NOMO-1 treated with DMSO at 0.1 percent for 48 hours (cell line): ENCODE results near the gene PYGB.

Experiments used
- DNase-seq: peaks from one replicate; lab custom pipeline; 2025; ENCODE audit not compliant: unreplicated experiment; lab: John Stamatoyannopoulos, UW

PYGB gene

DNA sequence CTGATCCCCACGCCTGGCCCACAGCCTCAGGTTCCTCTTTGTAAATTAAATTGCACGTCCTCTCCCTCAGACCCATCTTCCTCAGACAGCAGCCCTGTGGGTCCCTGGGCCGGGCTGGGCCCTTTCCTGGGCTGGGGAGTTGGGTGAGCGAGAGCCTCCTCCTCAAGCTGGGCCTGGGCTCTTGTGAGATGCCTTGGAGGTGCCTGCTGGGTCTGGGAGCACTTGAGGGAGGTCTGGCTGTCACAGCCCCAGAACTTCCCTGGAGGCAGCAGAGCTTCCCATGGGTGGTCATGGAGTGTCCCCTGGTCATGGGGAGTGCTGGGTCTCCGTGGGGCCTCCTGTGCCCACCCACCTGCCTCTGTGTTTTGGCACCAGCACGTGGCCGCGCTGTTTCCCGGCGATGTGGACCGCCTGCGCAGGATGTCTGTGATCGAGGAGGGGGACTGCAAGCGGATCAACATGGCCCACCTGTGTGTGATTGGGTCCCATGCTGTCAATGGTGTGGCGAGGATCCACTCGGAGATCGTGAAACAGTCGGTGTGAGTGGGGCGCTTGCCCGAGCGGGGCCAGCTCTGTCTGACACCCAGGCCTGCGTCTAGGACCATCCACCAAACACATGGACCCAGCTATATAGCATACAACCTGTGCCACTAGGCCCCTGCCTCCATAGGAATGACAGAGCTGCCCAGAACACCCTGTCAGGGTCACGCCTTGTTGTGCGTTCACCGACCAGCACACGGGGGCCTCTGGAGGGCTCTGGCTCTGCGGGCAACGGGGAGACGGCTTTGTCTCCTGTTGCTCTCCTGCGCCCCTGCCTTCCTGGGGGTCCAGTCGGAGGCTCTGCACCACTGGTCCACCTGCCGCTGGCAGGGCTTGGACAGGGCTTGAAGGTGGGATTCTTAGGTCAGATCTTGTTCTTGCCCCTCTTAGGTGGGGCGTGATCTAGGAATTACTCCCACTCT lies 33.0 kb downstream of the PYGB start:
- no peak for DNase-seq

DNA sequence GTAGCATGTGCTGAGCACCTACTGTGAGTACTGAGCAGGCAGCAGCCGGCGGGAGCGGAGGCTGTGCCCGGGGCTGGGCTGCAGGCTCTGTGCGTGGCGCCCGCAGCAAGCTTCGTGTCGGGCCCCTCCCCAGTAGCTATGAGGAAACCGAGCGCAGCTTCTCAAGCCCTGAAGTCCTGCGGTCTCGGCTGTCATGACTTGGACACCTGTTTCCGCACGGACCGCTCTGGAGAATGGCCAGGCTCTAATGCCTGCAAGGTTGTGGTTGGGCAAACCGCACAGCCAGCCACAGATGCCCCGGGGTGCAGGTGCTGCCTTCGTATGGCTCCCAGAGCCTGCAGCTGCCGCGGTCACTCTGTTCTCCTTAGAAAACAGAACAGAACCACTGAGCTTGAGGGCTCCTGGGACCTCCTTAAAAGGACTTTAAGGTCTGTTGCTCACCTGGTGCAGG lies 33.7 kb downstream of the PYGB start:
- DNase-seq: no peak

DNA sequence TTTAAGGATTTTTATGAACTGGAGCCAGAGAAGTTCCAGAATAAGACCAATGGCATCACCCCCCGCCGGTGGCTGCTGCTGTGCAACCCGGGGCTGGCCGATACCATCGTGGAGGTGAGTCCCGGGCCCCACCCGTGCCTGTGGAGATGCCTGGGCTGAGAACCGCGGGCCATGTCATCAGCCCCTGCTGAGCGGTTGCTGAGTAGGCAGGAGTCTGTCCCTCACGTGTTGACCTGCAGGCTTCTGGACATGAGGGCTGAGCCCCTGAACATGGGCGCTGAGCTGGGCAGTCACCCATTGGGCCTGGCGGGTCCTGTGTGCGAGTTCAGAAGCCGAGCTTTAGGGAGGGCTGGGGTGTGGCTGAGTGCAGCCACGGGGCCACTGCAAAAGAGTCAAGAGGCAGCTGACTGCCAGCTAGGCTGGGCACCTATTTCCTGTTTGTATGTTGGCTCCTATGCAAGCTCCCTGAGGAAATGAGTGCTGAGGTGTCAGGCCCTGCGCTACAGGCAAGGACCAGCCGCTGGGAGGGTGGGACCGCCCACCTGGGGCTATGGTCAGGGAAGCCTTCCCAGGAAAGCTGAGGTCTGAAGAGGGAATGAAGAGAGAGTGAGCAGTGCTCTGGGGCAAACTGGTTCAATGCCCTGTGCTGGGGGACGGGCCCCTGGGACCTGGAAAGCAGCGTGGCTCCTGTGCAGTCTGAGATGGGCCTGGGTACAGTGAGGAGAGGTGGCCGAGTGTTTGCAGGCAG lies 34.3 kb downstream of the PYGB start:
- no peak for DNase-seq

DNA sequence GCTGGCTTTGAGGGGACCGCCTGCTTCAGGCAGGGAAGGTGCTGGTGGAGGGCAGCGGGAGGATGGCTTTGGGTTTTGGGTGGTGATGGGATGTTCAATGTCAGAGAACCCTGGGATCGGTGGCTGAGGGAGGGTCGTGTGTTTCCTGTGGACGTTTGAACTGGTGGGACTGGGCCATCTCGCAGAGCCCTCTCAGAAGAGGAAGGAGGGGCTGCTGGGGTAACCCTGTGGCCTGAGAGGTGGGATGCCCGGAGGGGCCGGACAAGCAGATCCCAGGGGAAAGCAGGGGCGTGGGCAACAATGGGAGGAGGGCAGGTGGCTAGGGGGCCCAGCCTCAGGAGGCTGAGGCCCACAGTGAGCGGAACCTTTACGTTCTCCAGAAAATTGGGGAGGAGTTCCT lies 34.9 kb downstream of the PYGB start:
- DNase-seq: no peak

DNA sequence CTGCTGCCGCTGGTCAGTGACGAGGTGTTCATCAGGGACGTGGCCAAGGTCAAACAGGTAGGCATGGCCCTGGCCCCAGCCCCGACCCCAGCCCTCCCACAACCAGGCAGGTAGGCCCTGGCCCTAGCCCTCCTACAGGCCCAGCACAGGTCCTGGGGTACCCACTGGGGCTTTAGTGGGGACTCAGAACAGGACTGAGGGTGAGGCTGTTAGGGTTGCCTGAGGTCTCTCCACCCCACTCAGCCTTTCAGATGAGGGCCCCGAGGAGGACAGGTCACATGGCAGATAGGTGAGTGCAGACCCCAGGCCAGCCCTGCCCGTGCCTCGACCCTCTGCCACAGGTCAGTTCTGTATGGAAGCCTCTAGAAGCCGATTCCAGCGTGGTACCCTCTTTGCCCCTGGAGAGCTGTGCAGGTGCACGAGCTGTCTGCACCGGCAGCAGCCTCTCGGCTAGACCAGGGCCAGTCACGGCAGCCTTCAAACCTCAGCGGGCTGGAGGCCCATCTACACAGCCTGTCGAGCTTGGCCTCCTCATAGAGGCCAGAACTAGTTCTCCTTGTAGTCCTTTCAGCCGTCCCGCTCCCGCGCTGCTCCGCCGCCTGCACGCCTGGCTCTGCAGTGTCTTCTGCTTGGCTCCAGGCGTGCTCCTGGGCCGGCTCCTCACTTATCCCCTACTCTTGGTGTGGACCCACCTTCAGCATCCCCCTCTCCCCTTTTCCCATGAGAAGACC lies 35.5 kb downstream of the PYGB start:
- no peak for DNase-seq

GRCh38 chr20:25284131-25284601 lies 36.3 kb downstream of the PYGB start:
- no peak for DNase-seq

- DNase-seq: no peak
Measured at GRCh38 chr20:25285091-25285647, 37.3 kb downstream of the PYGB start.

DNA sequence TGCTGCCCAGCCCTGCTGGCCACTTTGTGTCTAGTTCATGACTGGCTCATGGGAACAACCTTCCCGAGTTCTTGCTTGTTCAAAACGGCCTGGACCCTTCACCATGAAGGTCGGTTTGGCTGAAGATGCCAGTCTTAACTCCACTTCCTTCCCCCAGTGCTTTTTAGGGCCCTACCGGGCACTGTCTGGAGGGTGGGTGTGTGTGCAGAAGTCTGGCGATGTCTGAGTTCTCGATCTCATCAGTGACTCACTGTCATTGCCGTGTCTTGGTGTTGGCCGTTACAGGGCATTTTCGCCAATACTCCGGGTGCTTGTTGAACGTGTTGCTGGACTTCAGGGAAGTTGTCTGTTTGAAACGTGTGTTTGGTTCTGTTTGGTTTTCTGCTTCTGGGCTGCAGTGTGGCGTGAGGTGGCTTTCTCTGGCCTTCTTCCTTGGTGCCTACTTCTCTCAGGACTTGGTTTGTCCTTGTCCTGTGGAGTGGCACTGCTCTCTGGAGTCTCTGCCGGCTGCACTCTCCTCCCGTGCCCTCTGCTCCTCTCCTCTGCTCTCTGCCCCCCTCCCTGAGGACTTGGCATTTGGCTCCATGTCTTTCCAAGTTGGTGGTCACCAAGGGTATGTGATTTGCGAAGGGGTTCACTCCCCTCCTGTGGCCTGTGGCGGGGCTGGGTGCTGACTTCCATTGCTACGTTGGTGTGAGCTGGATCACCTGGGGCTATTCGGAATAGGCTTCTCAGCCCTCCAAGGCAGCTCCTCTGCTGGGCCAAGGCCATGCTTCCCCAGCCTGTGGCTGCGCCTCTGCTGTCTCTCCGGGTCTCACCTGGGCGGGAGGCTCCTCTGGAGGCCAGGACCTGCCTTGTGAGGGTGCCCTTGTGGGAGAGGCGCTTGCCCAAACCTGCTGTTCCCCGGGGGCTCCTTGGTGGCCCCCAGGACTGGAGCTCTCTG lies 38.2 kb downstream of the PYGB start:
- DNase-seq: no peak

GRCh38 chr20:25286917-25287316 lies 39.0 kb downstream of the PYGB start:
- DNase-seq: no peak

GRCh38 chr20:25287631-25288290 lies 39.9 kb downstream of the PYGB start:
- no peak for DNase-seq

GRCh38 chr20:25288291-25289181 lies 40.7 kb downstream of the PYGB start:
- DNase-seq: peak; percentile 22

DNA sequence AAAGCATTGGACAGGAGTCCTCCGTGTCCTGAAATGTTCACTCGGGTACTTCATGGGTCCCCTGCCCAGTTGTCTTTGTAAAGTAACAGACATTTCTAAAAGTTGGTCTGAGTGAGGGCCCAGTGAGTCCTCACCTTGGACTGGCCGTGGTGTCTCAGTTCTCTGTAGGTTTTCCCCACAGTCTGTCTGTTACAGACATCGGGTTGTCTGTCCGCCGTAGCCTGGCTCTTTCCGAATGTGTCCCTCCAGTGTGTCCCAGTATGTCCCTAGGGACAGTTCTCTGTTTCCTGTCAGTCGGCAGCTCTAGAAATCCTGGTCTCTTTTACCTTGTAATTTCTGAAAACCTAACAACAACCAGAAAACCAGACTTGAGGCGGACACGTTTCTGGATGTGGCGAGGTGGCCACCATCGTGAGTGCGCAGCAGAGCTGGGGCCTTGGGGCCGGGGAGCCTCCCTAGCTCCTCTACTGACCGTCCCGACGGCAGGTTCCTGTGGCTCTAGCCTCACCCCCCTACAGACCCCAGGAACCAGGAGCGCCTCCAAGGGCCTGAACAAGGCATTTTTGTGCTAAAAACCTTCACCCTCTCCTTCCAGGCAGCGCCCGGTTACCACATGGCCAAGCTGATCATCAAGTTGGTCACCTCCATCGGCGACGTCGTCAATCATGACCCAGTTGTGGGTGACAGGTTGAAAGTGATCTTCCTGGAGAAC lies 42.2 kb downstream of the PYGB start:
- no peak for DNase-seq

- DNase-seq: no peak
Measured at GRCh38 chr20:25290646-25291431, 43.0 kb downstream of the PYGB start.

DNA sequence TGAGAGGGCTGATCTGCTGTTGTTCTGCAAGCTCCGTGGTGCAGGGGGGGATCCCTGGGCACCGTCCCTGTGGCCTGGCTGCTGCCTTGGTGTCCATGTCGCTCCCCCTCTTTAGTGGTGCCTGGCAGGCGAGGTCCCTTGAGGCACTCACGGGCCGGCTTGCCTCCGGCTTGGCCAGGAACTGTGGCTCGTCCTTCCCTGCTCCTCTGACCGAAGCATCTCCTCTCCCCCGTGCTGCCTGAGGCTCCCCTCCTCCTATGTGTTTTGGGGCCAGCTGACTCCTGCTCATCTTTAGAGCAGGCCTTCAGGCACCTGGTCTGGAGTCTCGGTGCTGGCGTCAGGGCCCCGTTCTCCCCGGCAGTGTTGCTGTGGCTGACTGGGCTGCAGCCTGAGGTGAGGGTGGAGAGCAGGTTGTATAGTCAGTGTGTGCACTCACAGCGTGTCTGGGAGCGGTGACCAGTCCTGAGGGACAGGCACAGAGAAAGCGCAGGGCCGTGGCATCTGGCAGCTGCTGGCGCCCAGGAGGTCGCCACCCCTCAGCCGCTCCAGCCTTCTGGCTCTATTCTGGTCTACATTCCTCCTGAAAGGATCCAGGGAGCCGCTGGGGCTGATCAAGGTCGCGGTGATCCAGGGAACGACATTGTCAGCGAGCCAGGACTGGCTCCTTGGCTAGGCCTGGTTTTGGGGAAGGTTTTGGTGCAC lies 43.7 kb downstream of the PYGB start:
- no peak for DNase-seq

DNA sequence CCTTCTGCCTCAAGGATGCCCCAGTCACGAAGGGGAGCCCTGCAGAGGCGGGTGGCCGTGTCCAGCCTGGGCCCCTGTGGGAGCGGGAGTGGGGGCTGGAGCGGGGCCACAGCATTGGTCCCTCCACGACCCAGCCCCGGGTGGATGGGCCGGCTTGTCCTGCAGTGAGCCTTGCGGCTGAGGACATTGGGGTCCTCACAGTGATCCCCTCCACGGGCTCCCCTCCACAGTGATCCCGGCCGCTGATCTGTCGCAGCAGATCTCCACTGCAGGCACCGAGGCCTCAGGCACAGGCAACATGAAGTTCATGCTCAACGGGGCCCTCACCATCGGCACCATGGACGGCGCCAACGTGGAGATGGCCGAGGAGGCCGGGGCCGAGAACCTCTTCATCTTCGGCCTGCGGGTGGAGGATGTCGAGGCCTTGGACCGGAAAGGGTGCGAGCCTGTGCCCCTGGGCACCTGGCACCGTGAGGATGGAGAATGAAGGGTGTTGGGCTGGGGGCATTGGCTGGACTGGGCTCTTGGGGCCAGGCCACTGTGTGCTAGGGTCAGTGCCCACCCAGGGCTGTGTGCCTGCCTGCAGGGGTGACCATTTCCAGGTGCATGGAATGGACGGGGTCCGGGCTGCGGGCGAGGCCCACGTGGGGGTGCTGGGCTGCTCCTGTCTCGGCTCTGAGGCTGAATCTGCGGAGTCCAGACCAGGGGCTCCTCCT lies 44.4 kb downstream of the PYGB start:
- no peak for DNase-seq

DNA sequence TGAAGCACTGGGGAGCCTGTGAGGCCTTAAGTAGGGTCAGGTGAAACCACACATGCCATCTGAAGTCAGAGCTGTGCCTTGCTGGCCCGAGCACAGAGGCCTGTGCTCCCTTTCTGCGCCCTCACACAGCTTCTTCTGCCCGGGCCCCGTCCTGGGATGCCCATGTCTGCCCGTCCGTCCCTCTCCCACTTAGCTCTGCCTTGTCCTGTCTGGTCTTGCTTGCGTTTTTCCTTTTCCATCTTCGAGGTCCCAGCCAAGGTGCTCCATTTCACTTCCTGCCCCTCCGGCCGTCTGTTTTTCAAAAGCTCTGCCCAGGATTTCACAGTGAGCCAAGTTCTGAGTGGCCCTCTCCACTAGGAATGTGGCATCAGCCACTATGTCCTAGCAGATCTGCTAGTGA lies 45.6 kb downstream of the PYGB start:
- no peak for DNase-seq
